ENCODE data around the gene SGK1.
"Not testable (repeated sequence)": the region's sequence is repeated elsewhere in the genome, so short reads cannot be mapped to it uniquely, and the experiment has no call there.

The SGK1 gene

GRCh38 chr6:134182528-134182927 lies 135.4 kb downstream of the SGK1 start:
- DNase-seq = no peak

- DNase-seq = not testable (repeated sequence)
Measured at GRCh38 chr6:134181726-134182125, 136.2 kb downstream of the SGK1 start.

GRCh38 chr6:134181251-134181650 lies 136.7 kb downstream of the SGK1 start:
- not testable (repeated sequence) for DNase-seq

DNA sequence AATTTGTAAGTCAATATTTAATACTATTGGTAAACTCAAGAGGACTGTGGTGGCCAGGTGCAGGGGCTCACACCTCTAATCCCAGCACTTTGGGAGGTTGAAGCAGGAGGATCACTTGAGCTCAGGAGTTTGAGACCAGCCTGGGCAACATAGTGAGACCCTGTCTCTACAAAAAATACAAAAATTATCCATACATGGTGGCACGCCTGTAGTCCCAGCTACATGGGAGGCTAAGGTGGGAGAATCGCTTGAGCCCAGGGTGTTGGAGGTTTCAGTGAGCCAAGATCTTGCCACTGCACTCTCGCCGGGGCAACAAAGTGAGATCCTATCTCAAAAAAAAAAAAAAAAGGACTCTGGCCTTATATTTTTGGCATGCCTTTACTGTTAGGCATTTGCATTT lies 137.4 kb downstream of the SGK1 start:
- not testable (repeated sequence) for DNase-seq

- peak; percentile 93 for DNase-seq
Measured at GRCh38 chr6:134178161-134179044, 139.5 kb downstream of the SGK1 start.

DNA sequence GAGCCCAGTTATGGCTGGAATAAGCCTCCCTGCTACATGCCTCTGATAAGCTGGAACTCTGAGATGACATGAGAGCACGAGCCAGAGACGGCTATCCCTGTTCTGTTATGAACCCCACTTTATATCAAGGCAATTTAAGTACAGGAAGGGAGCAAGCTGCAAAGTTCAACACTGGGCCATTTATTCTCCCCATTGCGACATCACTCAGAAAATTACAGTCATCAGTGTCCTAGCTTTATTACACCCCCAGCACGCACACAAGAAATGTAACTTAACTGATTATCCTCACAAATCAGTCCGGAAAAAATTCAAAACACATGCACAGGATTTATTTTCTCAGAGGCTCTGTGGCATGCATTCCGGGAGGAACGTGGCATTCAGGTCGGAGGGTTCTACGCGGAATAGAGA lies 140.2 kb downstream of the SGK1 start:
- no peak for DNase-seq

GRCh38 chr6:134177236-134177635 lies 140.7 kb downstream of the SGK1 start:
- no peak for DNase-seq

DNA sequence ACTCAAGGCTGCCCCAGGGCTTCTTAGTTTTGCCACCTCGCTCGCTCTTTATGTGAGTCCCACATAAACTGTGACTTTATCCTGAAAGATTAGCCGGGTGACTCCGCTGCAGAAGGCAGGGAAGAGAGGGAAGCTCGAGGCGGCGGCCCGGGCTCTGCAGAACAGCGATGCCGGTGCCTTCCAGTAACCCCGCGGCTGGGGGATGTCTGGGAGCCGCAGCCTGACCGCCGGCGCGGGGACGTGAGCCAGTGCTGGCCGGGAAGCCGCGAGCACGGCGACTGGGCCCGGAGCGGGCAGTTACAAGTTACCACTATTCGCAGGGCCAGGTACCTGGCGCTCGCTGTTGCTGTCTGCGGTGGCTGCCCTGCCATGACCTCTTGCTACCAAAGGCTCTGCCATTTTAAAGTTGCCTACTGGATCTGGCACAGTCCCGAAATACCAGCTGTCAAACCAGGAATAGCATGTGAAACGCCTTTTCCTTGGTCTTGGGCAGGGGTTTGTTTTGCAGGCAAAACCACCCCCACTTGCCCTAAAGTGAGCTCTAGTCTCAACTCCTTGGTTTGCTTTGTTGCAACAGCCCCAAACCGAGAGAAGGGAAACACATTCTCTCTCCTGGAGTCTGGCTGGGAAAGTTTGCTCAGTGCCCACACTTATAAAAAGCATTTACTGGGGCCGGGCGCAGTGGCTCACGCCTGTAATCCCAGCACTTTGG lies 141.5 kb downstream of the SGK1 start:
- DNase-seq = no peak

- DNase-seq = peak; percentile 81
Measured at GRCh38 chr6:134175532-134176263, 142.2 kb downstream of the SGK1 start.

GRCh38 chr6:134174672-134175531 lies 143.0 kb downstream of the SGK1 start:
- peak; percentile 98 for DNase-seq

DNA sequence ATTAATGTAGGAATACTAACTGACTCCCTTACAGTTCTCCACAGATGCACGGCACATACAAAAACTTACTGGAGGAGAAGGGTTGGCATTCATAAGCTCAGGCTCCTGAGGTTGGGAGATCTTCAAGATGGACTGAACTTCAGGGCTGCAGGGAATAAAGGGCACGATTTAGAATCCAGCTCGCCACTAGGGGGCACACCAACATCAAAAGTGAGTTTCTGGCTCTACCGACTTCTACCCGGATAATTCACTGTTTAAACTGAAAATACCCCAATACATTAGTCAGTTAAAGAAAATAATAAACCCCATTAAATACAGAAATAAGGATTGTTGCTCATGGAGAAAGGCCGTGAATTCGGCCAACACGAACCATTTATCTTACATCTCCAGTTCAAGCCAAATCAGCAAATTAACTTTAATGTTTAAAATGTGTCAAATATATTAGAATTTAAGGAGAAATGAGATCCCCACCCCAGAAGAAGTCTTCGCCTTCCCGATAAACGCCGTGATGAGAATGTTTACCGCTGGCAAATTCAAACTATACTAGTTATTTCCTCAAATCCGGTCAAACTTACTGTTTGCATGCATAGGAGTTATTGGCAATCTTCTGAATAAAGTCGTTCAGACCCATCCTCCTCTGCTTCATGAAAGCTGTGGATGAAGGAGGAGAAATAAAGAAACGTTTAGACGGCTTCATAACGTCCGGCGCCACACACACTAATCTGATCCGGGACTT lies 143.8 kb downstream of the SGK1 start:
- peak; percentile 96 for DNase-seq

GRCh38 chr6:134173366-134173725 lies 144.6 kb downstream of the SGK1 start:
- no peak for DNase-seq

- no peak for DNase-seq
Measured at GRCh38 chr6:134172706-134173365, 145.1 kb downstream of the SGK1 start.

GRCh38 chr6:134172020-134172705 lies 145.7 kb downstream of the SGK1 start:
- no peak for DNase-seq

DNA sequence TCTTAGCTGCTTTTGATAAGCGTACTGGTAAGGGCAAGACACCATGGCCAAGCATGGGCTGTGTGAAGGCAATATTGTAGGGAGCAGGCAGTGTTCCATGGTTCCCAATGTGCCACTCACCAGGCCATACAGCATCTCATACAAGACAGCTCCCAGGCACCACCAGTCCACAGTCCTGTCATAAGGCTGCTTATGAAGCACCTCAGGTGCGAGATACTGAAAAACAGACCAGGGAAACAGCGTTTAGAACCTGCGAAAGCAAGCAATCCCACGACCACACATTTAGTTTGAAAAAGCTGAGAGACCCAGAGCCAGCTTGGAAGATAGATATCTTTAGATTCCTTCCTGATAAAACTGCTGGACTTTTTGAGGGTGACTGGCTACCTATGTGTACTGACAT lies 146.4 kb downstream of the SGK1 start:
- no peak for DNase-seq

GRCh38 chr6:134170844-134171243 lies 147.1 kb downstream of the SGK1 start:
- no peak for DNase-seq

DNA sequence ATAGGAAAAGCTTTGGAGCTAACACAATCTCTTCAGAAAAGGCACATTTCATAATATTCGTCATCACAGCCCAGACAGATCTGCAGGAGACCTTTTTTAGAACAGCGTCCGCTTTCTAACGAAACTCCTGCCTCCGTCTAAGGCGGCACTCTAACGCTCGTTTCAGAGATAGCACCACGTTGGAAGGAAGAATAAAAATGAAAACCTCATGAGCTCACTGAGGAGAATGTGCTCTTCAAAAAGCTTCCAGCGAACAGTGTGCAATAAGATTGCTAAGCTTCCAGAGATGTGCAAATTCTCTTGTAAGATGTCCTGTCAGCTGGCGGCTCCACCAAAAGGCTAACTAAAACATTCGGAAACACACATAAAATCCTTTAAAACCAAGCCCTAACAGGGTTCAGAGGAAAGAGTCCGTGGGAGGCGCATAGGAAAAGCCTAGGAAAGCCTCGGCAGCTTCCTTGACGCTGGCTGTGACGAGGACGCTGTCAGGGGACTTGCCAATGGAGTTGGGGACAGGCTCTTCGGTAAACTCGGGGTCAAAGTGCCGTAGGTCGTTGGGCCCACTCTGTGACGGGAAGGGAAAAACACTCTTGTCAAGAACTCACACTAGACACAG lies 147.9 kb downstream of the SGK1 start:
- DNase-seq = no peak

DNA sequence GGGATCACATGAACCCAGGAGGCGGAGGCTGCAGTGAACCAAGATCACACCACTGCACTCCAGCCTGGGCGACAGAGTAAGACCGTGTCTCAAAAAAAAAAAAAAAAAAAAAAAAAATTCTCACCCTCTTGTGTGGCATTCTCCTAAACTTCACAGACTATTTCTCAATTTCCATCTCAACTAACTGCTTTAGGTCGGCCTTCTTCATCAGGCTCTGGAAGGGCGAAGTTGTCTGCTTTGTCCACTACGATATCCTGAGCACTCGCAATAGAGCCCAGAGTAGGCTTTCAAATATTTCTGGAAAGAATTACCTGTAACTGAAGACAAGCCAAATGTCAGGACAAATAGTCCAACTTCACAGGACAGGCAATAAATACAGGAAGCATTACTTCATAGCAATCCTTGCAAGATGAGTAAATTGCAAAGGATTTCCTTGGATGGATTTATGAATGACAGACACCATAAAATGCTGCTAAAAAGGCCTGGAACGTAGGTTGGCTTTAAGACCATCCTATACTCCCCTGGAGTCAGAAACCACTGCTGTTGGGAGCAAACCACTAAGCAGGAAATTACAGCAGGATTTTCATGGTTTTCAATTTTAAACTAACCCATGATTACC lies 149.2 kb downstream of the SGK1 start:
- DNase-seq = no peak

DNA sequence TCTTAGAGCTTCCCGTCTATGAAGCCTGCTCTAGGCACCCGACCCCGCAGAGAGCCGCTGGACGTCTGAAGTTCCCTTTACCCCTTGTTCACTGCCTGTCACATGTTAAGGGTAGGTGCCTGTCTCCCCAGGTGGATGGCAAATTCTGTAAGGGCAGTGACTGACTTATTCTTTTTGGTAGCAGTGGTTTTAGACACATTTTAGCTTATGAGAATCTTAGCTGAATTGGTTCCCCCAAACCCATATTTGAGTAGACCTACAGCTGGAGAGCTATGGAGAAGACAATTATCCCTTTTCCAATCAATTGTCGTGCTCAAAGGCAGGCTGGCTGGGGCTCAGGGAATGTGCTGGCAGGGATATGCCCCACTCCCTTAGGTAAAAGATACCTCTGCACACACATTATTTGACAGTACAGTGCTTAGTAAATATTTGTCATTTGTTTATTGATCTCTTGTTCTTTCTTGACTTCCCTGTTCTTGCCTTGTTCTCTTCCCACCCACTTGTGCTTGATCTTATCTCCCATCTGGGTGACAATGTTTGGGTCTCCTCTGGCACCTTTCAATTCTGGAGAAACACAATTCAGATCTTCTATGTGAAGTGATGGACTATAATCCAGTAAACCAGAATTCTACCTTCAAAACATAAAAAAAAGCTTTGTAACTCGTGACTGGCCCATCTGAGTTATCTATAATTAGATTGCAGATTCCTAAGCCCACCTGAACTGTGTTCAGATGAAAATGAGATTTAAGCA lies 151.2 kb downstream of the SGK1 start:
- DNase-seq = no peak

Data from activated effector memory CD4-positive, alpha-beta T cell treated with anti-CD3 and anti-CD28 coated beads, Interleukin-2, amount 50 U/mL, for 16 hours (primary cell).